Activated CD4-positive, alpha-beta T cell treated with anti-CD3 and anti-CD28 coated beads for 1 hour (primary cell): ENCODE data around the gene CCDC178.

Experiments
- DNase-seq: peaks from one replicate; pipeline ENCODE4 v3.0.0-alpha.2; 2020

The CCDC178 gene

GRCh38 chr18:33113416-33113815 lies 327.1 kb downstream of the CCDC178 start:
- DNase-seq, result no peak

DNA sequence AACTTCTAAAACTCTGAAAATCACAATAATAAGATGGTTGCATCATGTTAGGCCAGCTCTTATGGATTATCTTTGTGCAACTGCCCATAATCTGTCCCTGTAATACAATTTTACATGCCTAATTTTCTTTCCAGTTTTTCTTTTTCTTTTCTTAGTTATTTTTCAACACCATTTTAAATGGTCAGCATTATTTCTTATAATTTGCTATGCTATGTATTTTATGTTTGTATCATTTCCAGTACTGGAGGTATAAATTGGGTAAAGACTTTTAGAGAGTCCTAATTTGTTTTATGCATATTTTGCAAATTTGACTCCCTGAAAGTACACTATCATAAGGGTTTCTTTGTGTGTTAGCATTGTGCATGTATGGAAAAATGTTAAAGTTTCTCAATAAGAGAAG lies 333.0 kb downstream of the CCDC178 start:
- DNase-seq, result no peak

- no peak for DNase-seq
Observed at GRCh38 chr18:33101316-33101715, 339.2 kb downstream of the CCDC178 start.

DNA sequence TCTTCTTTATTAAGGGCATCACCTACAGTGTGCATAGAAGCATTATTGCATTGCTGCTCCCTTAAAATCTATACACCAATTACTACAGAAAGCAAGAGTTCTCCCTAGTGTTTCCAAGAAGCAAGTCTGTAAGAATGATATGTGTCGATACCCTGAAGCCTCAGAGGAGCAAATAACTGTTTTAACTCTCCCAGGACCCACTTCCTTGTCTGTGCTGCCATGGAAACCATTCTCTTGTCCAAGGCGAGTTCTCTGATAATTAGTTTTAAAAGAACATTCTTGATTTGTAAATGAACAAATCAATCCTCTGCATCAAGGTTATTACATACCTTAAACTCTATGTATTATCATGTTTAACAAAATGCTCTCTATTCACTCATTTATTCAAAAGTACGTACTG lies 340.9 kb downstream of the CCDC178 start:
- no peak for DNase-seq

- no peak for DNase-seq
Observed at GRCh38 chr18:33097126-33097525, 343.4 kb downstream of the CCDC178 start.

- no peak for DNase-seq
Observed at GRCh38 chr18:33090461-33090860, 350.1 kb downstream of the CCDC178 start.

- DNase-seq, result no peak
Observed at GRCh38 chr18:33076601-33077000, 363.9 kb downstream of the CCDC178 start.

DNA sequence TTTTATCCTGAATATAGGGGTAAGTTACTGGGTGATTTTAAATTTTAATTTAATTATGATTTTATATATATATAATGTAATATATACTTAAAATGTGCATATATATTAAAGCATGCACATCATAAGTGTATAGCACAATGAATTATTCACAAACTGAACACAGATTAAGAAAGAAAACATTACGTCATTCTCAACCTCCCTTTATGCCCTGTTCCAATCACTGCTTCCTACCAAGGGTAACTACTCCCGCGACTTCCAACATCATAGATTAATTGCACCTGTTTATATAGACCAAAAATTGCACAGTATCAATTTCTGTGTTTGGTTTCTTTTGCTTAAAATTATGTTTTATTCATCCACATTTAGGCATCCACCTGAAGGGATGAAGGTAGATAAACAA lies 366.4 kb downstream of the CCDC178 start:
- DNase-seq, result no peak

DNA sequence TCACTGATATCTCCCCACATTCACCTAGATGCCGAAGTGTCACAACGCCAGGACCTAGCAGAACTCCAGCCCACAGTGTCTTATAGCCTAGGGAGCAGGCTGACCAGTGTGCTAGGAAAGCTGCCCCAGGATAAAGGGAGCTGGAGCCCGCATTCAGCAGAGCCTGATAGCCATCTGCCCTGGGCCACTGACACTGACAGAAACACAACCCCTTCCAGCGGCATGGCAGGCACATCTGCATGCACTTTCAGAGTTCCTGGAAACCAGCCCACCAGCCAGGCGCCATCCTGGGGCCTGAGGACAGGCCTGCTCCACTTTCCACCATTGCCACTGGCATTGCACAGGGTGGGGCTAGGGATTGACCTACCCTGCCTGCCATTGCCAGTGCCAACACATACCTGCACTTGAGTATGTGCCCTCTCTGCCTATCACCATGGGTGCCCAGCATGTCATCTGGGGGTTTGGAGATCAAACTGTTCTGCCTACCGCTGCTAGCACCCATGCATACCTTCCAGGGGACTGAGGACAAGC lies 377.6 kb downstream of the CCDC178 start:
- no peak for DNase-seq

GRCh38 chr18:33052886-33053285 lies 387.6 kb downstream of the CCDC178 start:
- no peak for DNase-seq

GRCh38 chr18:33051407-33051806 lies 389.1 kb downstream of the CCDC178 start:
- DNase-seq, result no peak

DNA sequence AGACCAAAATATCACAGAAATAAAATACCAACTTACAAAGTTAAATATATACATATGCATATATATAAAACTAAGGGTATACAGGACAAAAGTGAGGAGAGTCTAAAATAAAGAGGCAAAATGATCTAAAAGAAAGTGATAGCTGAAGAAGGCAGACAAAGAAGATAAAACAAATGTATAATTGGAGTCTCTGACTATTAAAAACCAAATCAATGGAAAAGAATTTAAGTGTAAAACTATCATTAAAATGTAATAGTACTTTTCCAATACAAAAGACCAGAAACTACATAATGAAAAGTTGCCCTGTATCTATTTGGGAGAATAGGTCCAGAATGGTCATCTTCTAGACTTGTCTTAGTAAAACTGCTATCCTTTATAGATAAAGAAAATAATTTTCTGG lies 400.3 kb downstream of the CCDC178 start:
- no peak for DNase-seq

DNA sequence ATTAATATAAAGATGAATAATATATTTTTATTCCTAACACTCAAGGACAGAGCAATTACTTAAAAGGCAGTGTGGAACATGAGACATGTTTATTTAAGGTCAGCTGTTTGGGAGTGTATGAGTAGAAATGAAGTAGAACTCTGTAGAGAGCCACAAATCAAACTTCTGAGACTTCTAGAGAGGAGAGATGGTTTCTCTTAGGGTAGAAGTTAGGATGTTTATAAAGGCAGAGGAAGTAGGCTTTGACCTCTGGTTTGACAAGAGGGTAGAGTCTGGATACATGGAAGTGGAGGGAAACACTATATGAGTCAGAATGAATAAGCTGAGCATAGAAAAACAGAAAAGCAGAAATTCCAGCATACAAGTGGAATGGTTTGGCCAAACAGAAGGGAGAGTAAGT lies 405.6 kb downstream of the CCDC178 start:
- no peak for DNase-seq

DNA sequence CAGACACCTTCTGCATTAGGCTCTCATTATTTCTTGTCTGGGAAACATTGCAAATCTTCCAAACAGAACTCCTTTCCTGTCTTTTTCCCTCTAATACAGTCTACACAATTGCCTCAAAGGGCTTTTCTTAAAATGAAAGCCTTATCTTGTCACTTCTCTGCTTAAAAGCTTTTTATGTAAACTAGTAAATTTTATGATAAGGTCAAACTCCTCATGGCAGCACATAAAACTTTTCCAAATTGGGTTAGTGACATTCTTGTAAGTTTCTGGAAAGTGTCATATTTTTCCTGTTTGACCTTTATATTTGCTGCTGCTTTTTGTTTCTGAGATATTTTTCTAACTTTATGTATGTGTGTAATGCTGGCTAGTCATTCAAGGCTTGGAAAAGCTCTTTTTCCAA lies 406.3 kb downstream of the CCDC178 start:
- no peak for DNase-seq

DNA sequence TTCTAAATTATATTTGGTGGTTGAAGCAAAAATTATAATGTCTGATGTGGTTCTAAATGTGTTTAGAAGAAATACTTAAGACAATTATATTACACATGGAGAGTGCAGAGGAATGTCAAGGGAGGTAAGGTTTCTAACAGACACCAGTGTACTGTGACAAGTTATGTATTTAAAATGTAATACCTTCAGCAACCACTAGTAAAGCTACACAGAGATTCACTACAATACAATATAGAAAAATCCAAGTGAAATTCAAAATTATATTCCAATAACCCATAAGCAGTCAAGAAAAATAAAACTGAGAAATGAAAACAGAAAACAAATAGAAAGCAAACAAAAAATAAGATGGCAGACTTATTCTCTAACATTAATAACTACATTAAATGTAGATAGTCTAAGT lies 418.2 kb downstream of the CCDC178 start:
- DNase-seq, result no peak

DNA sequence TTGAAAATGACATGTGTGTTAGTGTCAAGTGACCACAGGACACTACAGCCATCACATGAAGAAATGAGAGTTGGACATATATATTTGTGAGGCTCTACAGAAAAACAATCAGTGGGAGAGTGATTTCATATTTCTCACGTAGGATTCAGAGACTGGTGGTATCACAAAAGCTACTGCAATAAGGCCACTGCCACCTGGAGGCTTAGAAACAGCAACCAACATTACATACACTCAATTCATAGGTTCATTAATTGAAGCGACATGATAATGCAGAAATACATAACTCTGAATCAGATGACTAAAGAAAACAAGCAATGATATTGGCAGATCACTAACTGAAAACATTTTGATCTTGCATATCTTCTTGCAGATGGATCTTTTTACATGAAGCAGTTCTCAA lies 419.6 kb downstream of the CCDC178 start:
- no peak for DNase-seq

GRCh38 chr18:33014060-33014796 lies 426.3 kb downstream of the CCDC178 start:
- DNase-seq, result no peak

- no peak for DNase-seq
Observed at GRCh38 chr18:33010149-33010548, 430.4 kb downstream of the CCDC178 start.

DNA sequence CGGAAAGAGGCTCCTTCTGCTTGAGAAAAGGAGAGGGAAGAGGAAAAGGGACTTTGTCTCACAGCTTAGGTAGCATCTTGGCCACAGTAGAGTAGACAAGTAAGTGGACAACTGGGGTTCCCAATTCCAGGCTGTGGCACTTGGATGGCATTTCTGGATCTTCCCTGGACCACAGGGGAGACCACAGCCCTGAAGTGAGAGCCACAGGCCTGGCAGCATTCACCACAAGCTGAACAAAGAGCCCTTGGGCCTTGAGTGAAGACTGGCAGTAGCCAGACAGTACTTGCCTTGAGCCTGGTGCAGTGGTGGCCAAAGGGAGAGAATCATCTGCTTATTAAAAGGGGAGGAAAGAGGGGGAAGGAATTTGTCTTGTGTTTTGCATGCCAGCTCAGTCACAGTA lies 441.6 kb downstream of the CCDC178 start:
- DNase-seq, result no peak

GRCh38 chr18:32998285-32998684 lies 442.2 kb downstream of the CCDC178 start:
- no peak for DNase-seq

GRCh38 chr18:32983721-32984120 lies 456.8 kb downstream of the CCDC178 start:
- no peak for DNase-seq

- DNase-seq, result no peak
Observed at GRCh38 chr18:32980896-32981295, 459.6 kb downstream of the CCDC178 start.

GRCh38 chr18:32975501-32975900 lies 465.0 kb downstream of the CCDC178 start:
- DNase-seq, result no peak

- DNase-seq, result no peak
Observed at GRCh38 chr18:32975163-32975436, 465.4 kb downstream of the CCDC178 start.

DNA sequence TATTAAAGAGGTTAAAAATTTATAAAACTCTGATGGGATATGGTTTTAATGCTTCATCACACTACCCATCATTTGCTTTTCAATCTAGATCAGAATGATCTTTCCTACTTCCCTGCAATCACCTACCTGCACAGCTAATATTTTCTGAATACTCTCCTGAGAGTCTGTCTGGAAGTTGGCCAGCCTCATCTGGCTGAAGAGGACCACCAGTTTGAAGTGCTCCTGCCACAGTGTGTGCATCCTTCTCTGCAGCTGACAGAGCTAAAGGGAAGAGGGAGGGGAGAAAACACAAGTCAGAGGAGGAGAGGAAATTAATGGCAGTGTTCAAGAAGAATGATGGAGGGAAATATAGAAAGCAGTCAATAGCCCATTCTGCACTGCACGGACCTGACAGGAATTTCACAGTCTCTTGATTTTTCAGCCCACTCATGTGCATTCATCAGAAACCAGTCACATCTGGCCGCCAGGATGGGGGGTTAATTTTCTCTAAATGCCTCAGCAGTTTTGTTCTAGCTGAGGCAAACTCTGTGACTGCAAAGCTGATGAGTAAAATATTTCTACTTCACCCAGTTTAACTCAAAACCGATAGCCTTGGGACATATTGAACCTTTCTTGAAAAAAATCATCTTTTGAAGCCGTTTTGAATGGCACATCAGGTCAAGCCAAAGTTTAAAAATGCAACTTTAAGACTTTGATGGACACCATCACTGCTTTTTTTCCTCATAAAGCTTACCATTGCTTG lies 465.9 kb downstream of the CCDC178 start:
- DNase-seq, result no peak
